Measurements from ENCODE around the gene IPMK.

- TF ChIP-seq CTCF (IDR thresholded peaks at IDR 0.05; ENCODE audit: low read depth, low read length, poor library complexity, severe bottlenecking) (no peak), EZH2phosphoT487 (IDR thresholded peaks at IDR 0.05; ENCODE audit: borderline replicate concordance, low read length) (no peak)
These were observed 92.9 kb downstream of the IPMK start for GRCh38 chr10:58174831-58175230.

Measured in DOHH2 (cell line).